ENCODE data around the gene CEP192. TPM values are rescaled to one million over a fixed set of nuclear protein-coding genes. Genes with fewer than 3 reads are reported as not detected.

CEP192 gene
- total and polyA plus RNA-seq, 2 donors from 2014 or later = 4.9 to 31.7 TPM

DNA sequence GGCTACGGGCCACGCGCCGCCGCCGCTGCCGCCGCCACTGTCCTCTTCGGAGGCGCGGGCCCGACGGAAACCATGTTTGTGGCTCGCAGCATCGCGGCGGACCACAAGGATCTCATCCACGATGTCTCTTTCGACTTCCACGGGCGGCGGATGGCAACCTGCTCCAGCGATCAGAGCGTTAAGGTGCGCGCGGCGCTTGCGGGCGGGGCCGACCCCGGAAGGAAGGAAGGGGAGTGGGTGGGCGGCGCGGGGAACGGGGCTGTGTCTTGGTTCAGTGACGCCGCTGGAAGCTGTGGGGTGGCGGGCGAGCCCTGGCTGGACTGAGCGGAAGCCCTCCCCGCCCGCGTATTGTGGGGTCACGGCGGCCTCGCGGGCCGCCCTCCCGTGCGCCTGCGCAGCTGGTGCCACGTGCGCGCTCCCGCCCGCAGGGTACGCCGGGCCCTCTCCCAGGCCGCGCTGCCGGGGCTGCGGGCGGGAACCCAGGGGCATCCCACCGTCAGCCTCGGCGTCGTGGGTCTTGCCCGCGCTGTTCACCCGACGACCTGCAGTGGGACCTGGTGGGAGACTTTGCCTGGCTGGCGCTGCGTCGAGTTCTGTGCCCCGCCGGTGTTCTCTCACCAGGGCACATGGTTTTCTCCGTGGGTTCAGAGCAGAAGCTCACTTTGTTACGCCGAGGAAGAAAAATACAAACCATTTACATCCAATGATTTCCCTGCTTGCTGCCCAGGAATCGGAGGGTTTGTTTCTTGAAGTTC is 42.9 kb upstream of the CEP192 start:
- Histone ChIP-seq H3K27me3 (ENCODE audit: control insufficient read depth, insufficient read depth, low read length) (no peaks in the 10 kb centered on the region), H3K4me1 (ENCODE audit: control insufficient read depth in 2 of 3, insufficient read depth in 2 of 3, low read depth in 1 of 3, low read length in 3 of 3) (peaks cover 3 to 11% (median 3%) of the 10 kb centered on the region in 3 donors), H3K27ac (ENCODE audit: low read depth in 2 of 2, low read length in 2 of 2) (peak overlapping the region; percentile 99), H3K9ac (ENCODE audit: low read length in 3 of 3) (peak overlapping the region; percentile 52 to 86 (median 69)), H3K4me3 (ENCODE audit: low read length in 3 of 3) (peak overlapping the region; percentile 67 to 87 (median 85)), H3K9me3 (ENCODE audit: control insufficient read depth in 2 of 3, insufficient read depth in 1 of 3, low read length in 3 of 3) (no peaks in the 10 kb centered on the region), H3K36me3 (ENCODE audit: control insufficient read depth in 2 of 3, insufficient read depth in 3 of 3, low read length in 3 of 3) (no peaks in the 10 kb centered on the region)
- intact Hi-C loops (cut with DNase I) = no loop called here
- DNase-seq (peak; percentile 91 to 99 (median 96)), FAIRE-seq (no peak)
- TF ChIP-seq, protein P1, sequence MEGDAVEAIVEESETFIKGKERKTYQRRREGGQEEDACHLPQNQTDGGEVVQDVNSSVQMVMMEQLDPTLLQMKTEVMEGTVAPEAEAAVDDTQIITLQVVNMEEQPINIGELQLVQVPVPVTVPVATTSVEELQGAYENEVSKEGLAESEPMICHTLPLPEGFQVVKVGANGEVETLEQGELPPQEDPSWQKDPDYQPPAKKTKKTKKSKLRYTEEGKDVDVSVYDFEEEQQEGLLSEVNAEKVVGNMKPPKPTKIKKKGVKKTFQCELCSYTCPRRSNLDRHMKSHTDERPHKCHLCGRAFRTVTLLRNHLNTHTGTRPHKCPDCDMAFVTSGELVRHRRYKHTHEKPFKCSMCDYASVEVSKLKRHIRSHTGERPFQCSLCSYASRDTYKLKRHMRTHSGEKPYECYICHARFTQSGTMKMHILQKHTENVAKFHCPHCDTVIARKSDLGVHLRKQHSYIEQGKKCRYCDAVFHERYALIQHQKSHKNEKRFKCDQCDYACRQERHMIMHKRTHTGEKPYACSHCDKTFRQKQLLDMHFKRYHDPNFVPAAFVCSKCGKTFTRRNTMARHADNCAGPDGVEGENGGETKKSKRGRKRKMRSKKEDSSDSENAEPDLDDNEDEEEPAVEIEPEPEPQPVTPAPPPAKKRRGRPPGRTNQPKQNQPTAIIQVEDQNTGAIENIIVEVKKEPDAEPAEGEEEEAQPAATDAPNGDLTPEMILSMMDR (IDR thresholded peaks at IDR 0.05; ENCODE audit: borderline replicate concordance, extremely low read depth, insufficient read depth) = no peak

DNA sequence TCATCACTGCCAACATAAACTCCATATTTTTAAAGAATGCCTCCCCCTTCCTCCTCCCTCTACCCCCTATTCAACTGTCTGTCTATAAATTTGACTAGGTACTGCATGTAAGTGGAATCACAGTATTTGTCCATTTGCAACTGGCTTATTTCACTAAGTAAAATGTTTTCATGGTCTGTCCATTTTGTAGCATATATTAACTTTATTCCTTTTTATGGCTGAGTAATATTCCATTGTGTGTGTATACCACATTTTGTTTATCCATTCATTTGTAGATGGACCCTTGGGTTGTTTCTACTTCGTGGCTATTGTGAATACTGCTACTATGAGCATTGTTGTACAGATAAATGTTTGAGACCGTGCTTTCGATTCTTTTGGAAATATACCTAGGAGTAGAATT is 32.7 kb upstream of the CEP192 start:
- H3K4me1 ChIP-seq (ENCODE audit: control insufficient read depth in 2 of 3, insufficient read depth in 2 of 3, low read depth in 1 of 3, low read length in 3 of 3) = no peaks in the 10 kb centered on the region
- H3K27ac ChIP-seq (ENCODE audit: low read depth in 2 of 2, low read length in 2 of 2) = no peak overlapping the region
- no peaks in the 10 kb centered on the region for H3K27me3 ChIP-seq (ENCODE audit: control insufficient read depth, insufficient read depth, low read length)
- no peak overlapping the region for H3K9ac ChIP-seq (ENCODE audit: low read length in 3 of 3)
- no peak overlapping the region for H3K4me3 ChIP-seq (ENCODE audit: low read length in 3 of 3)
- TF ChIP-seq, protein P1 (IDR thresholded peaks at IDR 0.05; ENCODE audit: borderline replicate concordance, extremely low read depth, insufficient read depth) = no peak
- H3K9me3 ChIP-seq (ENCODE audit: control insufficient read depth in 2 of 3, insufficient read depth in 1 of 3, low read length in 3 of 3) = peaks cover 0 to 6% (median 0%) of the 10 kb centered on the region in 3 donors
- FAIRE-seq = no peak
- intact Hi-C loops (cut with DNase I) = no loop called here
- DNase-seq = no peak
- H3K36me3 ChIP-seq (ENCODE audit: control insufficient read depth in 2 of 3, insufficient read depth in 3 of 3, low read length in 3 of 3) = peaks cover 5 to 11% (median 9%) of the 10 kb centered on the region in 3 donors

DNA sequence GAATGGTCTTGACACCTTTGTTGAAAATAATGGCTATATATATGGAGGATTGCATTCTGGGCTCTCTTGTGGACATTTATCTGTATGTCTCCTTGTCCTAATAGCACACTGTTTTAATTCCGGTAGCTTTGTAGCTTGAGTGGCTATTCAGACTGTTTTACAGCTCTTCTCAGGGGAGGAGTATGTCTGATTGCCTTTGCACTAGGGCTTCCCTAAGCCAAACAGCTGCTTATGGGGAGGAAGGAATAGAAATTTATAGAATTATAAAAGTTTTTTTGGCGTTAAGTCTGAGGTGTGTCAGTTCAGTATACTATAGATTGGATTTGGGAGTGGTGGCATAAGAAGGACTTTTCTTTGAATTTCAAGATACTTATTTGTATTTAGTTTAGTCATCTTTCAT is 30.8 kb upstream of the CEP192 start:
- Histone ChIP-seq H3K4me1 (ENCODE audit: control insufficient read depth in 2 of 3, insufficient read depth in 2 of 3, low read depth in 1 of 3, low read length in 3 of 3) (no peaks in the 10 kb centered on the region), H3K9me3 (ENCODE audit: control insufficient read depth in 2 of 3, insufficient read depth in 1 of 3, low read length in 3 of 3) (peaks cover 0 to 6% (median 0%) of the 10 kb centered on the region in 3 donors), H3K27ac (ENCODE audit: low read depth in 2 of 2, low read length in 2 of 2) (no peak overlapping the region), H3K9ac (ENCODE audit: low read length in 3 of 3) (no peak overlapping the region), H3K36me3 (ENCODE audit: control insufficient read depth in 2 of 3, insufficient read depth in 3 of 3, low read length in 3 of 3) (peaks cover 7 to 17% (median 12%) of the 10 kb centered on the region in 3 donors), H3K27me3 (ENCODE audit: control insufficient read depth, insufficient read depth, low read length) (no peaks in the 10 kb centered on the region), H3K4me3 (ENCODE audit: low read length in 3 of 3) (no peak overlapping the region)
- no peak for DNase-seq
- intact Hi-C loops (cut with DNase I) = no loop called here
- no peak for FAIRE-seq
- TF ChIP-seq, protein P1 (IDR thresholded peaks at IDR 0.05; ENCODE audit: borderline replicate concordance, extremely low read depth, insufficient read depth) = no peak
